BE2C (cell line): ENCODE results near the gene GPR42.

Experiments used
- DNase-seq: peaks from one replicate; pipeline ENCODE4 v3.0.0-alpha.2; 2020
- H3K27me3 ChIP-seq: fragments of 250-450 bp; sonication (Bioruptor Pico); 2 replicates; pipeline ENCODE4 v1.5.1; 2020; ENCODE audit warnings: mild to moderate bottlenecking
- H3K36me3 ChIP-seq: fragments of 250-450 bp; sonication (Bioruptor Pico); 2 replicates; pipeline ENCODE4 v1.5.1; 2020; ENCODE audit warnings: mild to moderate bottlenecking
- H3K4me1 ChIP-seq: fragments of 250-450 bp; sonication (Bioruptor Pico); 2 replicates; pipeline ENCODE4 v1.5.1; 2020
- H3K4me3 ChIP-seq: 2 replicates; pipeline ENCODE4 v1.5.1; 2011; ENCODE audit warnings: low read depth, low read length
- H3K9me3 ChIP-seq: fragments of 250-450 bp; sonication (Bioruptor Pico); 2 replicates; pipeline ENCODE4 v1.5.1; 2020
- TF ChIP-seq, protein P1 (sequence below): IDR thresholded peaks from 2 replicates; pipeline ENCODE4 v1.5.1; 2012; ENCODE audit warnings: mild to moderate bottlenecking, low read depth, low read length

Gene GPR42

DNA sequence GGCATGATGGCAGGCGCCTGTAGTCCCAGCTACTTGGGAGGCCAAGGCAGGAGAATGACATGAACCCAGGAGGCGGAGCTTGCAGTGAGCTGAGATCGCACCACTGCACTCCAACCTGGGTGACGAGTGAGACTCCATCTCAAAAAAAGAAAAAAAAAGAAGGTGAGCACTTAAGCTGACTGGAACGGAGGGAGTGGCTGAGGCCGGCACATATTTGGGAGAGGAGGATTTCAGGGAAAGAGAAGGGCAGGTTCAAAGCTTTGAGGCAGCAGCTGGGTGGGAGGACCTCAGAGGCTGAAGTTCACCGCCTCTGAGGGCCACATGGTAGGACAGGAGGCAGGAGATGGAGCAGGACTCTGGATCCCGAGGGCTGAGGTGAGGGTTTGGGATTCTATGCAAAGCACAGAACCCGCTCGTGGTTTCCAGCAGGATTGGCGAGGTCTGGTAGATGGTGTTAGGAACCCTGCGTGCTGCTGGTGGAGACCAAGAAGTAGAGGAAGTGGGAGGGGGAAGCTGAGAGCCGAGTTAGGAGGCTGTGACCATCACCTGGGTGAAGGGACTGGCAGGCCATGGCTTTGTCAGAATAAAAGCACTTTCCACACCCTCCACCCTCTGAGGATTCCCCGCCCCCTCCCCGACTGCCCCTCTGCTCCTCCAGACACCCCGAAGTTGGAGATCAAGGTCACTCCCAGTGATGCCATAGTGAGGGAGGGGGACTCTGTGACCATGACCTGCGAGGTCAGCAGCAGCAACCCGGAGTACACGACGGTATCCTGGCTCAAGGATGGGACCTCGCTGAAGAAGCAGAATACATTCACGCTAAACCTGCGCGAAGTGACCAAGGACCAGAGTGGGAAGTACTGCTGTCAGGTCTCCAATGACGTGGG, 33.5 kb upstream of the GPR42 start:
- no peak overlapping the region for H3K4me3 ChIP-seq
- H3K4me1 ChIP-seq: no peaks in the 10 kb centered on the region
- DNase-seq: no peak
- no peaks in the 10 kb centered on the region for H3K36me3 ChIP-seq
- no peaks in the 10 kb centered on the region for H3K9me3 ChIP-seq
- H3K27me3 ChIP-seq: no peaks in the 10 kb centered on the region
- TF ChIP-seq, protein P1, sequence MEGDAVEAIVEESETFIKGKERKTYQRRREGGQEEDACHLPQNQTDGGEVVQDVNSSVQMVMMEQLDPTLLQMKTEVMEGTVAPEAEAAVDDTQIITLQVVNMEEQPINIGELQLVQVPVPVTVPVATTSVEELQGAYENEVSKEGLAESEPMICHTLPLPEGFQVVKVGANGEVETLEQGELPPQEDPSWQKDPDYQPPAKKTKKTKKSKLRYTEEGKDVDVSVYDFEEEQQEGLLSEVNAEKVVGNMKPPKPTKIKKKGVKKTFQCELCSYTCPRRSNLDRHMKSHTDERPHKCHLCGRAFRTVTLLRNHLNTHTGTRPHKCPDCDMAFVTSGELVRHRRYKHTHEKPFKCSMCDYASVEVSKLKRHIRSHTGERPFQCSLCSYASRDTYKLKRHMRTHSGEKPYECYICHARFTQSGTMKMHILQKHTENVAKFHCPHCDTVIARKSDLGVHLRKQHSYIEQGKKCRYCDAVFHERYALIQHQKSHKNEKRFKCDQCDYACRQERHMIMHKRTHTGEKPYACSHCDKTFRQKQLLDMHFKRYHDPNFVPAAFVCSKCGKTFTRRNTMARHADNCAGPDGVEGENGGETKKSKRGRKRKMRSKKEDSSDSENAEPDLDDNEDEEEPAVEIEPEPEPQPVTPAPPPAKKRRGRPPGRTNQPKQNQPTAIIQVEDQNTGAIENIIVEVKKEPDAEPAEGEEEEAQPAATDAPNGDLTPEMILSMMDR: no peak

DNA sequence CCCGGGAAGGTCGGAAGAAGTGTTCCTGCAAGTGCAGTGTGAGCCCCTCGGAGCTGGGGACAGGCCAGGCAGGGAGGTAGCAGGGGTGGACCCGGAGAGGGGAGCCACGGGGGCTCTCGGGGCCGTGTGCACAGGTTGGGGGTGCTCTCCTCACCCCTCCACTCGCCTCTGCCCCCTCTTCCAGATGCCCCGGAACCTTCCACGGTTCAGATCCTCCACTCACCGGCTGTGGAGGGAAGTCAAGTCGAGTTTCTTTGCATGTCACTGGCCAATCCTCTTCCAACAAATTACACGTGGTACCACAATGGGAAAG, 32.9 kb upstream of the GPR42 start:
- Histone ChIP-seq H3K4me3 (no peak overlapping the region), H3K27me3 (no peaks in the 10 kb centered on the region), H3K4me1 (no peaks in the 10 kb centered on the region), H3K9me3 (no peaks in the 10 kb centered on the region), H3K36me3 (no peaks in the 10 kb centered on the region)
- TF ChIP-seq, protein P1: no peak
- no peak for DNase-seq

DNA sequence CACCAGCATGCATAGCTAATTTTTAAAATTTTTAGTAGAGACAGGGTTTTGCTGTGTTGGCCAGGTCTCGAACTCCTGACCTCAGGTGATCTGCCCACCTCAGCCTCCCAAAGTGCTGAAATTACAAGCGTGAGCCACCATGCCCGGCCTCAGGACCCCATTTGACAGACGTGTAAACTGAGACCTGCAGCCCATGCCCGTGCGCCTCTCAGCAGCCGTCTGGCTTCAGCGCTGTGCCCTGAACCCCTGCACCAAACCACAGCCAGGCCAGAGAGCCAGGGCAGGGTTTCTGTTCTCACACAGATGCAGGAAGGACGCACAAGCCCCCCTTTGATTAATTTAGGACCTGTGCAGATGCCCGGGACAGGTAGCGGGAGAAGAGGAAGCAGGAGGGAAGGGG, 30.4 kb upstream of the GPR42 start:
- TF ChIP-seq, protein P1: no peak
- Histone ChIP-seq H3K27me3 (no peaks in the 10 kb centered on the region), H3K4me1 (no peaks in the 10 kb centered on the region), H3K4me3 (no peak overlapping the region), H3K36me3 (no peaks in the 10 kb centered on the region), H3K9me3 (no peaks in the 10 kb centered on the region)
- no peak for DNase-seq

DNA sequence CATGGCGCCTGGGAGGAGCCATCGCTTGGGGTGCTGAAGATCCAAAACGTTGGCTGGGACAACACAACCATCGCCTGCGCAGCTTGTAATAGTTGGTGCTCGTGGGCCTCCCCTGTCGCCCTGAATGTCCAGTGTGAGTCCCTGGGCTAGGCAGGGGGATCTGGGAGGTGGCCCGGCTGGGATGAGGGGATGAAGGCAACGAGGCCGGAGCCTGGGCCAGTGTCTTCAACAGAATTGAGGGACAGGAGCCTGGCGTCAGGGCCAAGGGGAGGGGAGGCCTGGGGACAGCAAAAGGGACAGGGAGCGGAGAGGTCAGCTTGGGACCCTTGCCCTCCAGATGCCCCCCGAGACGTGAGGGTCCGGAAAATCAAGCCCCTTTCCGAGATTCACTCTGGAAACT, 29.9 kb upstream of the GPR42 start:
- DNase-seq: no peak
- Histone ChIP-seq H3K4me3 (no peak overlapping the region), H3K36me3 (no peaks in the 10 kb centered on the region), H3K9me3 (no peaks in the 10 kb centered on the region), H3K4me1 (no peaks in the 10 kb centered on the region), H3K27me3 (no peaks in the 10 kb centered on the region)
- TF ChIP-seq, protein P1: no peak

DNA sequence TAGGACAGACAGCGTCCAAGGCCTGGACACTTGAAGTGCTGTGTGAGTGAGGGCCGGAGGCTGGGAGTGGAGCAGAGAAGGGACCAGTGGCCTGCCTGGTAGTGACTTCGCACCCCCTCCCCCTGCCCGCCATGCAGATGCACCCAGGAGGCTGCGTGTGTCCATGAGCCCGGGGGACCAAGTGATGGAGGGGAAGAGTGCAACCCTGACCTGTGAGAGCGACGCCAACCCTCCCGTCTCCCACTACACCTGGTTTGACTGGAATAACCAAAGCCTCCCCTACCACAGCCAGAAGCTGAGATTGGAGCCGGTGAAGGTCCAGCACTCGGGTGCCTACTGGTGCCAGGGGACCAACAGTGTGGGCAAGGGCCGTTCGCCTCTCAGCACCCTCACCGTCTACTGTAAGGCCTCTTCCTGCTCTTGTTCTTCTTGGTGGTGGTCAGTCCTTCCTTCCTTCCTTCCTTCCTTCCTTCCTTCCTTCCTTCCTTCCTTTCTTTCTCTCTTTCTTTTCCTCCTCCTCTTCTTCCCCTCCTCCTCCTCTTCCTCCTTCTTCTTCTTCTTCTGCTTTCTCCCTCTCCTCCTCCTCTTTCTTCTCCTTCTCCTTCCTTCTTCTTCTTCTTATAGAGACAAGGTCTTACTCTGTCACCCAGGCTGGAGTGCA, 29.2 kb upstream of the GPR42 start:
- TF ChIP-seq, protein P1: no peak
- DNase-seq: no peak
- H3K27me3 ChIP-seq: no peaks in the 10 kb centered on the region
- H3K4me3 ChIP-seq: no peak overlapping the region
- no peaks in the 10 kb centered on the region for H3K9me3 ChIP-seq
- no peaks in the 10 kb centered on the region for H3K4me1 ChIP-seq
- H3K36me3 ChIP-seq: no peaks in the 10 kb centered on the region

DNA sequence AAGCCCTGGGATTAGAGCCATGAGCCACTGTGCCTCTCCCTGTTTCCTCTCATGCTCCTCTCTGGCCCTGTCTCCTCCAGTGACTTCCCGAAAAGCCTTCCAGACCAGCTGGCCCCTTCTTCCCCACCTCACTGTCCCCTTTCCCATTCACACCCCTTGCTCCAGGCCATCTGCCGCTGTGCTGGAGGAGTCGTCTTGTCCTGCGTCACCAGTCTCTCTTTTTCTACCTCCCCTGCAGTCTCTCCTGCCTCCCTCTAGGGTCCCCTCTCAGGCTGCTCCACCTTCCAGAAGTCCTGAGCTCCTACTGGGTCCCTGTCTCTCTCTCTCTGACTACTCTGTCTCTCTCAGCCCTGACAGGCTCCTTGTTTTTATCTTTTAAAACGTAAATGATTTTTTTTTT, 28.4 kb upstream of the GPR42 start:
- TF ChIP-seq, protein P1: no peak
- H3K36me3 ChIP-seq: no peaks in the 10 kb centered on the region
- no peak for DNase-seq
- no peaks in the 10 kb centered on the region for H3K4me1 ChIP-seq
- no peak overlapping the region for H3K4me3 ChIP-seq
- no peaks in the 10 kb centered on the region for H3K9me3 ChIP-seq
- H3K27me3 ChIP-seq: no peaks in the 10 kb centered on the region
